ENCODE measurements around the gene BAIAP2. TPM values are rescaled to one million over a fixed set of nuclear protein-coding genes. Genes with fewer than 3 reads are reported as not detected.

The BAIAP2 gene
- total RNA-seq, 1 experiment from 2014 or later, result not detected

DNA sequence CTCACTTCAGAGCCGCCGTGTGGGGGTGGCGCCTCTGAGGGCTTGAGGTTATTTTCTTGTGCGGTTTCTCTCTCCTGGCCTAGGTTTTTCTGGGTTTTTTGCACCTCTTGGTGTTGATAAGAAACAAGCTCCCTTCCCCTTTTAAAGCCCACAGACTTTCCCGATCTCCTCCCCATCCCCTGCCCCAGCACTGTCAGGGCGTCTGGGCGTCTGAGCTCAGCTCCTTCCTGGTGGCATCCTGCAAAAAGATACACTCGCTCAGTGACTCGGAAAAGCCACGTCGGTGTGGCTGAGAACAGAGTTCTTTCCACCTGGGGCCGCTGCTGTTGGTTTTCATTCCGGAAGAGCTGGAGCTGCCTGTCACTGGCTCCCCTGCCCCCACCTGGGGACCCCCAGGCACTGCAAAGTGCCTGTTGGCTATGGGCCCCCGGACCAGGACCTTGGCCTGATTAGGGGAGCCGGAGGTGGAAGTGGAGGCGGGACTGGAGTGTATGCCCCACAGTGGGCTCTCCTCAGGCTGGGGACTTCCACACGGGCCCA, 14.5 kb downstream of the BAIAP2 start:
- Histone ChIP-seq H3K36me3 (ENCODE audit: insufficient read depth, low read length) (no peaks in the 10 kb centered on the region), H3K9me2 (replicated peaks; ENCODE audit: insufficient read depth, low read length) (no peaks in the 10 kb centered on the region), H4K20me1 (ENCODE audit: insufficient read depth, low read depth, low read length) (no peaks in the 10 kb centered on the region), H3K79me2 (ENCODE audit: low read length) (no peaks in the 10 kb centered on the region), H3K27me3 (ENCODE audit: low read length) (no peaks in the 10 kb centered on the region), H3K4me1 (ENCODE audit: low read length) (no peaks in the 10 kb centered on the region), H3K4me2 (ENCODE audit: low read depth, low read length, poor library complexity, severe bottlenecking) (no peak overlapping the region), H2AFZ (ENCODE audit: low read length) (no peak overlapping the region), H3K27ac (ENCODE audit: low read length) (no peak overlapping the region), H3K4me3 (ENCODE audit: low read length) (no peak overlapping the region), H3K9me3 (ENCODE audit: low read length) (no peaks in the 10 kb centered on the region), H3K9ac (ENCODE audit: low read length) (no peak overlapping the region)
- no peak for DNase-seq

DNA sequence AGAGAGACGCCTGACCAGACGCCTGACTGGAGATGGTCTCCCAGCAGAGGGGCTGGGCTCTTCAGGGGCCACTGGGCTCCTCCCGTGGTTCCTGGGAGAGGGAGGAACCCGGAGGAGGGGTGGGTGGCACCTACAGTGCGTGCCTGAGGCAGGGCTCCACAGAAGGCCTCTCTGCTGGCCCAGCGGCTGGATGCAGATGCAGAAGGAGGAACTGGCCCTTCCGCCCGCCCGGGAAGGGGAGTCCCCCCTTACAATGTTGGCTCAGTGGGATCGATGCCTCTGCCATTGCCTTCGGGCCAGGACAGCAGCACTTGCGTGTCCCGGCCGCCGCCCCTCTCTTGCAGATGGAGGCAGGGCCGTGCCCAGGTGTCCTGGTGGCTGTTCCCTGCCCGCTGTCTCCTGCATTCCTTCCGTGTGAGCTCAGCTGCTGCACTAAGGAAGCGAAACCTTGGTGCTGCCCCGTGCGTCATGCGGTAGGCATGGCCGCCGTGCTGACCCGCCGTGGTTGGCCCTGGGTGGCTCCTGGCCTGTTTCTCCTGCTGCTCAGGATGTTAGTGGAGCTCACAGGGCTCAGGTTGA, 15.1 kb downstream of the BAIAP2 start:
- H3K4me2 ChIP-seq (ENCODE audit: low read depth, low read length, poor library complexity, severe bottlenecking), result no peak overlapping the region
- no peak overlapping the region for H3K4me3 ChIP-seq (ENCODE audit: low read length)
- no peak overlapping the region for H2AFZ ChIP-seq (ENCODE audit: low read length)
- no peaks in the 10 kb centered on the region for H3K9me2 ChIP-seq (replicated peaks; ENCODE audit: insufficient read depth, low read length)
- no peak overlapping the region for H3K27ac ChIP-seq (ENCODE audit: low read length)
- no peaks in the 10 kb centered on the region for H3K27me3 ChIP-seq (ENCODE audit: low read length)
- no peaks in the 10 kb centered on the region for H3K4me1 ChIP-seq (ENCODE audit: low read length)
- DNase-seq, result no peak
- H3K9me3 ChIP-seq (ENCODE audit: low read length), result no peaks in the 10 kb centered on the region
- H3K36me3 ChIP-seq (ENCODE audit: insufficient read depth, low read length), result no peaks in the 10 kb centered on the region
- H3K79me2 ChIP-seq (ENCODE audit: low read length), result no peaks in the 10 kb centered on the region
- H4K20me1 ChIP-seq (ENCODE audit: insufficient read depth, low read depth, low read length), result no peaks in the 10 kb centered on the region
- H3K9ac ChIP-seq (ENCODE audit: low read length), result no peak overlapping the region

DNA sequence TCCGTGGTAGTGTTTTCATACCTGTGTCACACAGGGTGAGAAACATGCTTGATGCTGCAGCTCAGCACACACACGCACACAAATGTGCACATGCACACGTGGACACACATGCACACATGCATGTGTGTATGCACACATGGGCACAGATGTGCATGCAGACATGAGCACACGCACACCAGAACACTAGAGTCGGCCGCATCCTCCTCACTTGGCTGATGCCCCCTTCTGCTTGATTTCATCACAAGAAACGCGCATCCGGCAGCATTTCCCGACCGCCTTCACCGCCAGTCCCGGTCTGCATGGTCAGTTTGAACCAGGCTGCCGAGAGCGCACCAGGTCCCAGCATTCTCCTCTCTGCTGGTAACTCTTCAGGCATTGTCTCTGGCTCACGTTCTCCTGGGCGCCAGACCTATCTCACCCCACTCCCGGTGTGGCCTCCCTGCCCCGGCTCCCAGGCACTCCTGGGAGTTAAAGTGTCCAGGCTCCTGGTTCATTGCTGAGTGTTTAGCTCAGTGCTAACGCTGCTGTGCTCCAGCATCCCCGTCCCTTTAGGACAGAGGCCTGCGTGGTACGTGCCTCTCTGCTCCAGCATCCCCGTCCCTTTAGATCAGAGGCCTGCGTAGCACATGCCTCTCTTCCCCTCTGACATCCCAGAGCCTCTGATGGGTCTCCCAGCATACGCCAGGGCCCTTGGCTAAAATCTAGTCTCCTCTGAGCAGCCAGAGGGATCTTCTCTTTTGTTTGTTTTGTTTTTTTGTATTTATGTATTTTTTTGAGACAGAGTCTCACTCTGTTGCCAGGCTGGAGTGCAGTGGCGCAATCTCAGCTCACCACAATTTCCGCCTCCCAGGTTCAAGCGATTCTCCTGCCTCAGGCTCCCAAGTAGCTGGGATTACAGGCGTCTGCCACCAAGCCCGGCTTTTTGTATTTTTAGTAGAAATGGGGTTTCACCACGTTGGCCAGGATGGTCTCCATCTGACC, 16.0 kb downstream of the BAIAP2 start:
- no peak overlapping the region for H3K4me2 ChIP-seq (ENCODE audit: low read depth, low read length, poor library complexity, severe bottlenecking)
- no peak for DNase-seq
- H3K9ac ChIP-seq (ENCODE audit: low read length), result no peak overlapping the region
- H3K27ac ChIP-seq (ENCODE audit: low read length), result no peak overlapping the region
- H2AFZ ChIP-seq (ENCODE audit: low read length), result no peak overlapping the region
- no peaks in the 10 kb centered on the region for H3K9me3 ChIP-seq (ENCODE audit: low read length)
- no peak overlapping the region for H3K4me3 ChIP-seq (ENCODE audit: low read length)
- no peaks in the 10 kb centered on the region for H3K36me3 ChIP-seq (ENCODE audit: insufficient read depth, low read length)
- no peaks in the 10 kb centered on the region for H3K9me2 ChIP-seq (replicated peaks; ENCODE audit: insufficient read depth, low read length)
- H3K27me3 ChIP-seq (ENCODE audit: low read length), result no peaks in the 10 kb centered on the region
- no peaks in the 10 kb centered on the region for H3K4me1 ChIP-seq (ENCODE audit: low read length)
- no peaks in the 10 kb centered on the region for H3K79me2 ChIP-seq (ENCODE audit: low read length)
- no peaks in the 10 kb centered on the region for H4K20me1 ChIP-seq (ENCODE audit: insufficient read depth, low read depth, low read length)

DNA sequence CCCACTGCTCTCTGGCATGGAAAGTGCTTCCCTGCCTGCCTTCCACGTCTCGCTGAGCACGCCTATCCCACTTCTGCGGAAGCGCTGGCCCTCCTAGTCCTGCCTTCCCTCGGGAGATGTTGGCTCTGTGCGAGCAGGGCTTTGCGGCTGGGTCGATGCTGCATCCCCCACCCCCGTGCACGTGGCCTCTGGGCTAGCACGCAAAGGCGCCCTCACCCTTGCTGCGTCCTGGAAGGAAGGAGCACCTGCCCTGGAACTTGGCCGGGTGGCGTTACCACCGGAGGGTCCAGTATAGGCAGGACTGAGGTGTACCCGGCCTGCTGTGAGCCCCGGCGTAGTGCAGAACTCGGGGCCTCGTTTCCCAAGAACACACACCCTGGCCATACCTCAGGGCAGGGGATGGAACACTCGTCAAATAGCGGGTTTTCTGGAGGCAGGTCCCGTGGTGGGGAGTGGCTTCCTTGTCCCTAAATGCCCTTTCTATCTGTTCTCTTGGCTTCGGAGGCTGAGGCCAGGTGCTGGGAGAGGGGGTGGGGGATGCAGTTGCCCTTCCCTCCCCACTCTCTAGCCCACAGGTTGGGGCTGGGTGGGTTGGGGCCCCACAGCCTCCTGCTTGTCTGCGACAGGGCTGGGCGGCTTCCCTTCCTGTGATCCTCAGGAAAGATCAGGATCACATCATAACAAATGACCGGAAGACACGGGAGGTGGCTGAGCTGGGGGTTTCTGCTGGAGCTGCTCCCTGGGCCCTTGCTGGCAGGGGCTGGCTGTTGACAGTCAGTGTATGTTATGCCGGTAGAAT, 17.4 kb downstream of the BAIAP2 start:
- H3K27ac ChIP-seq (ENCODE audit: low read length), result no peak overlapping the region
- no peaks in the 10 kb centered on the region for H3K36me3 ChIP-seq (ENCODE audit: insufficient read depth, low read length)
- no peaks in the 10 kb centered on the region for H3K27me3 ChIP-seq (ENCODE audit: low read length)
- no peaks in the 10 kb centered on the region for H3K4me1 ChIP-seq (ENCODE audit: low read length)
- DNase-seq, result no peak
- no peak overlapping the region for H3K4me3 ChIP-seq (ENCODE audit: low read length)
- H4K20me1 ChIP-seq (ENCODE audit: insufficient read depth, low read depth, low read length), result no peaks in the 10 kb centered on the region
- H3K79me2 ChIP-seq (ENCODE audit: low read length), result no peaks in the 10 kb centered on the region
- no peaks in the 10 kb centered on the region for H3K9me2 ChIP-seq (replicated peaks; ENCODE audit: insufficient read depth, low read length)
- no peak overlapping the region for H3K4me2 ChIP-seq (ENCODE audit: low read depth, low read length, poor library complexity, severe bottlenecking)
- no peaks in the 10 kb centered on the region for H3K9me3 ChIP-seq (ENCODE audit: low read length)
- H3K9ac ChIP-seq (ENCODE audit: low read length), result no peak overlapping the region
- no peak overlapping the region for H2AFZ ChIP-seq (ENCODE audit: low read length)

DNA sequence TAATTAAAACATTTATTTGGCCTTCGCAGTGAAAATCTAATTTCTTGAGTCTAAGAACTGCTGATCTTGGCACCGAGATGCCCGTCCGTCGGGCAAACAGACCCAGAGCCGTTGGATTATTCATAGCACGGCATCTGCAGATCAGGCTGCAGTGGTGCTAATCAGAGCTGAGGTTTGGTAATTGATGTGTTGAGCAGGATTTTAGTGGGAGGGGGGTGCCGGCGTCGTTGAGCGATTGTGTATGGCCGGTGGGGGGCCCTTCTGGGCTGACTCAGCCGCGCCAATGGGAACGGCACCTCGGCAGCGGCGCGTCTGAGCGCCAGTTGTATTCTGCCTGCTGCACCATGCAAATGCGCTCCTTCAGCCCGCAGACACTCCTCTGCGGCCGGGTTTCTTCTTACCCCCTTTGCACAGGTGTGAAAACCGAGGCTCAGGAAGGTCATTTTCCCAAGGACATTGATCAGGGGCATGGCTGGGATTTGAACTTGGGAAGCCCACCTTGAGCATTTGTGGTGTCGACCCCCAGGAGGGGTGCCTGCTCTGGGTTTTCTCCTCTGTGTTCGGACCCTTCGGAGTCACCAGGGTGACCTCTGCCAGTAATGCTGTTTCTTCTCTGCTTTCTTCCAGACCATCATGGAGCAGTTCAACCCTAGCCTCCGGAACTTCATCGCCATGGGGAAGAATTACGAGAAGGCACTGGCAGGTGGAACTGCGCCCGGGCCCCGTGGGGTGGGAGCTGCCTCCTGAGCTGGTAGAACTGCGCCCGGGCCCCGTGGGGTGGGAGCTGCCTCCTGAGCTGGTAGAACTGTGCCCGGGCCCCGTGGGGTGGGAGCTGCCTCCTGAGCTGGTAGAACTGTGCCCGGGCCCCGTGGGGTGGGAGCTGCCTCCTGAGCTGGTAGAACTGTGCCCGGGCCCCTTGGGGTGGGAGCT, 18.4 kb downstream of the BAIAP2 start:
- Histone ChIP-seq H3K36me3 (ENCODE audit: insufficient read depth, low read length) (no peaks in the 10 kb centered on the region), H3K4me3 (ENCODE audit: low read length) (no peak overlapping the region), H3K4me2 (ENCODE audit: low read depth, low read length, poor library complexity, severe bottlenecking) (no peak overlapping the region), H2AFZ (ENCODE audit: low read length) (no peak overlapping the region), H3K9me3 (ENCODE audit: low read length) (no peaks in the 10 kb centered on the region), H3K27ac (ENCODE audit: low read length) (no peak overlapping the region), H4K20me1 (ENCODE audit: insufficient read depth, low read depth, low read length) (no peaks in the 10 kb centered on the region), H3K9ac (ENCODE audit: low read length) (no peak overlapping the region), H3K79me2 (ENCODE audit: low read length) (no peaks in the 10 kb centered on the region), H3K4me1 (ENCODE audit: low read length) (no peaks in the 10 kb centered on the region), H3K27me3 (ENCODE audit: low read length) (no peaks in the 10 kb centered on the region), H3K9me2 (replicated peaks; ENCODE audit: insufficient read depth, low read length) (no peaks in the 10 kb centered on the region)
- no peak for DNase-seq

DNA sequence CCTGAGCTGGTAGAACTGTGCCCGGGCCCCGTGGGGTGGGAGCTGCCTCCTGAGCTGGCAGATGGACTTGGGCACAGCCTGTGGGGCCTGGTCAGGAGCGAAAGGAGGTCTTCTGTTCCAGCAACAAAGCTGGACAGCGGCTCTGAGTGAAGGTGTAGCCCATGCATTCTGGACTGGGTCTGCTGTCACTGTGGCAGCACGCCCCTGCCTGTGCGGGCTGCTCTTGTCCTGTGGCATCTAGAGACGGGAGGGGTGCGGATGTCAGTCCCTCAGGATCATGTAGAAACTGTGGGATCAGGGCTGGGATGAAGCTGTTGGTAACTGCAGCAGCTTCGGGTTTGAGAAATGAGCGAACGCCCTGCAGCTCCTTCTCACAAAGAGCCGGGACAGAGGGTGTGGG, 19.4 kb downstream of the BAIAP2 start:
- Histone ChIP-seq H3K9me3 (ENCODE audit: low read length) (no peaks in the 10 kb centered on the region), H3K27me3 (ENCODE audit: low read length) (no peaks in the 10 kb centered on the region), H3K36me3 (ENCODE audit: insufficient read depth, low read length) (no peaks in the 10 kb centered on the region), H3K4me2 (ENCODE audit: low read depth, low read length, poor library complexity, severe bottlenecking) (no peak overlapping the region), H3K9me2 (replicated peaks; ENCODE audit: insufficient read depth, low read length) (no peaks in the 10 kb centered on the region), H2AFZ (ENCODE audit: low read length) (no peak overlapping the region), H3K4me3 (ENCODE audit: low read length) (no peak overlapping the region), H3K27ac (ENCODE audit: low read length) (no peak overlapping the region), H3K4me1 (ENCODE audit: low read length) (no peaks in the 10 kb centered on the region), H3K79me2 (ENCODE audit: low read length) (no peaks in the 10 kb centered on the region), H3K9ac (ENCODE audit: low read length) (no peak overlapping the region), H4K20me1 (ENCODE audit: insufficient read depth, low read depth, low read length) (no peaks in the 10 kb centered on the region)
- DNase-seq, result no peak

DNA sequence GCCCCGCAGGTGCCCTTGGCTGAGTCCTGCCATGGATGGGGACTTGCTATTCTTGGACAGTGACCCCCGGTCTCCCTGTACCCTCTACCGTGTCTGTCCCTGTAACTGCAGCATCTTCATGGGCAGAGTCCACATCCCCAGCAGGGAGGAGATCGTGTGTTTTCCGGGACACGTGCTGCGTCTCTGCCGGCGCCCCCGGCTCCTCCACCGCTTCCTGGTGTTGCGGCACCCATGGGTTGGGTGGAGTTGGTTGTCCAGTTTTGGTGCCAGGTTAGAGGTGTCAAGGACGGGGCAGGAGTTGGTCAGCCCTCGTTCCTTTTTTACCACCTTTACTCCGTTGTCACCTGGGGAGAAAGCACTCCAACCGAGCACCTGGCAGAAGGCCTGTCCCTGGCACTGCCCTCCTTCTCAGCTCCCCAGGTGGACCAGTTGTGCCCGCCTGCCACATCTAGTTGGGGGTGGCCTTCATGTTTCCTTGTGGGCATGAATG, 20.0 kb downstream of the BAIAP2 start:
- Histone ChIP-seq H3K4me3 (ENCODE audit: low read length) (no peak overlapping the region), H3K79me2 (ENCODE audit: low read length) (no peaks in the 10 kb centered on the region), H3K36me3 (ENCODE audit: insufficient read depth, low read length) (no peaks in the 10 kb centered on the region), H4K20me1 (ENCODE audit: insufficient read depth, low read depth, low read length) (no peaks in the 10 kb centered on the region), H3K9me3 (ENCODE audit: low read length) (no peaks in the 10 kb centered on the region), H3K27me3 (ENCODE audit: low read length) (no peaks in the 10 kb centered on the region), H3K4me2 (ENCODE audit: low read depth, low read length, poor library complexity, severe bottlenecking) (no peak overlapping the region), H3K9ac (ENCODE audit: low read length) (no peak overlapping the region), H3K4me1 (ENCODE audit: low read length) (no peaks in the 10 kb centered on the region), H2AFZ (ENCODE audit: low read length) (no peak overlapping the region), H3K9me2 (replicated peaks; ENCODE audit: insufficient read depth, low read length) (no peaks in the 10 kb centered on the region), H3K27ac (ENCODE audit: low read length) (no peak overlapping the region)
- no peak for DNase-seq

Measured in Karpas-422 (cell line).